CD1c-positive myeloid dendritic cell (primary cell): ENCODE measurements around the gene WNT11.

Source experiments
- DNase-seq: peaks from one replicate; pipeline ENCODE4 v3.0.0-alpha.2; 2016; ENCODE audit errors: extremely low spot score

Gene WNT11

GRCh38 chr11:76206327-76207081, at the start of gene WNT11:
TSS of gene WNT11 (minus strand) at chr11:76206502. CDS start at chr11:76206407, 95 bp downstream.
- peak; percentile 28 for DNase-seq

DNA sequence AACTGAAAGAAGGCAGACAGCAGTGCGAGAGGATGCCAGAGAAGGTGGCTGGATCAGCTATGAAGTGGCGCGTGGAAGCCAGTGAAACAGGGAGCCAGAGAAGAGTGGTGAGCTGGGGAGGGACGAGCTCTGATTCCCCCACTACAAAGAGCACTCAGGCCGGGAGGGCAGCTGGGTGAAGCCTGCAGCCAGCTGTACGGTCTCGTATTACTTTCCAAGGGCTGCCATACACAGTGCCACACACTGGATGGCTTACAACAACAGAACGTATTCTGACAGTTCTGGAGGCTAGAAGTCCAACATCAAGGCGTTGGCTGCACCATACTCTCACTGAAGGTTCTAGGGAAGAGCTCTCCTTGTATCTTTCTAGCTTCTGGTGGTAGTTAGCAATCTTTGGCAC, 47.1 kb upstream of the WNT11 start:
- DNase-seq = no peak

GRCh38 chr11:76252631-76253070, 46.3 kb upstream of the WNT11 start:
- no peak for DNase-seq

- peak; percentile 72 for DNase-seq
These were observed 45.3 kb upstream of the WNT11 start for GRCh38 chr11:76251576-76251975.

GRCh38 chr11:76251226-76251575, 44.9 kb upstream of the WNT11 start:
- DNase-seq = peak; percentile 71

GRCh38 chr11:76250520-76251225, 44.4 kb upstream of the WNT11 start:
- no peak for DNase-seq

GRCh38 chr11:76249195-76249741, 43.0 kb upstream of the WNT11 start:
- no peak for DNase-seq

GRCh38 chr11:76248210-76248609, 41.9 kb upstream of the WNT11 start:
- DNase-seq = no peak

DNA sequence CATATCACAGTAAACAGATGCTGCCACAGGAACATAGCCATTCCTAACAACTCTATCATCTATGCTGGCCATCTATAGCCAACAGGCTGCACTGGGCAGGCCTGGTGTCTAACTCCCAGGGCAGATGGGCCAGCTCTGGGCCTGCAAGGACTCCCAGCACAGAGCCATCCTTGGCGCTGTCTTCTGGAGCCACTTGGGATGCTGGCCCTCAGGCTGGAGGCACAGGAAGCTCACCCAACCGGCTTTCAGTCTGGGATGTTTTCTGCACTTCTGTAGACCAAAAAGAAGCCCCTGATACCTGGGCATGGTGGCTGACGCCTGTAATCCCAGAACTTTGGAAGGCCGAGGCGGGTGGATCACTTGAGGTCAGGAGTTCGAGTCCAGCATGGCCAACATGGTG, 40.8 kb upstream of the WNT11 start:
- no peak for DNase-seq

DNA sequence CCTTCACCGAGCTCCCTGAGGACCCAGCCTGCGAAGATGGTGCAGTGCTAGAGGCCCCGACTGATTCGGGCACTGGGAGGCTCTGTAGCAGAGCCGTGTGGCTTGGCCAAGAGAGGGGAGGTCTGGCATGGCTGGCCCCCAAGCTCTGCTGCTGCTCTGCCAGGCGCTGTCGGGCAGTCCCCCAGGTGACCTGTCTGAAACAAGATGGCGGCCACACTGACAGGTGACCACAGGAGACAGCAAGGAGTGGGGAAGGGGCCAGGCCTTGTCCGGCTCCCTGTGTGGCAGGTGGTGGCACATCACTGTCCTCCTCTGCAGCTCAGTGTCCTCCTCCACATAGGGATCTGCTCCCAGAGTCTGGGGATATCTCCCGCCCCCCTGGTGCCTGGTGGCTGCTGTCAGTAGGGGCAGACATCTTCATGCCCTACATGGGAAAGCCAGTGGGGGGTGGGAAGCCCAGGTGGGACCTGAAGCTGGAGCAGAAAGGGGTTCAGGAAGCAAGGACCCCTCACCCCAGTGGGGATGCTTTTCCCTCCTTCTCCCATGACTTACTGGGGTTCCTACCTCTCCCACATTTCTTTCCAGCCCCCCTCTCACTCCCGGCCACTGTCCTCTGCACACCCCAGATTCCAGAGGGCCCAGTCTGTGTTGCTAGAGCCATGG, 40.1 kb upstream of the WNT11 start:
- no peak for DNase-seq

- DNase-seq = no peak
These were observed 39.4 kb upstream of the WNT11 start for GRCh38 chr11:76245720-76246119.

- DNase-seq = no peak
These were observed 38.1 kb upstream of the WNT11 start for GRCh38 chr11:76244316-76244851.

DNA sequence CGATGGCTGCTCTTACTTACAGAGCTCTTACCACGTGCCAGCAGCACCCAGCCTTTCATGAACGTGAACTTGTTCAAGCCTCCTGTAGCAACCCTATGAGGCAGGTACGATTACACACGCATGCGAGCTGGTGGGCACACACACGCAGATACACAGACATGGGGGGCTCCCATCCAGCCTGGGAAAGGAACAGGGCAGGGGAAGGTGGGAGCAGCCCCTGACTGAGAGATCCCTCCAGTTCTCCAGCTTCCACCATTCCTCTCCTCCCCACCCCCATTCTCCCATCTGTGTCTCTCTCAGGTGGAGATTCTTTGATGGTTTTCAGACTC, 37.6 kb upstream of the WNT11 start:
- DNase-seq = no peak

DNA sequence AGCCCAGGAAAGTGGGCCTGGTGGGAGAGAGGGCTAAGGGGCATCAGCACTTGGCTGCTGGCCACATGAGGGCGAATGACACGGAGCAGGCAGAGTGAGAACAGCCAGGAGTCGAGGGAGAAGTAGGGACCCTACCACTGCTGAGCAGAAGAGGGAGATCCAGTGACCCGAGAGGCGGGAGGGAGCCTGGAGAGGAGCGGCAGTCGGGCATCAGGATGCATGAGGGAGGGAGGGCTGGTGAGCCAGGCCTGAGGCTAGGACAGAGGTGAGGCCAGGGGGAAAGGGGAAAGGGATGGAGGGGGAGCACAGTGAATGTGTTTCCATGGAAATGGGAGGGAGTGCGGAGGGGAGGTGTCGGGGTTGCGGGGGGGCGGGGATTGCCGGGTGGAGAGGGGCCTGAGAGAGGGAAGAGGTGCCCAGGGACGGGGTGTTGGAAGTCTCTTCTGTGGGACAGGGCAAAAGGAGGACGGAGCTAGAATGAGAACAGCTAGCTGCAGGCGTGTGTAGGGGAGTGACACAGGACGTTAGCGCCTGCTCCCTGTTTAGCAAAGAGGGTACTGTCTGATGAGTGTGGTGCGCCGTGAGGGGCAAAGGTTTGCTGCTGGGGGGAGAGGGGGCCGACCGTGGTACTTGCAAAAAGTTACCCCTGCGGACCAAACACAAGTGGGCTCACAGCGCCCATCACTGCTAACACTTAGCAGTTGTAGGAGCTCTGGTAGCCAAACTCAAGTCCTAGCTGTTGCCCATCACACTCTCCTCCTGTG, 37.1 kb upstream of the WNT11 start:
- no peak for DNase-seq

- DNase-seq = no peak
These were observed 35.9 kb upstream of the WNT11 start for GRCh38 chr11:76242004-76242779.

DNA sequence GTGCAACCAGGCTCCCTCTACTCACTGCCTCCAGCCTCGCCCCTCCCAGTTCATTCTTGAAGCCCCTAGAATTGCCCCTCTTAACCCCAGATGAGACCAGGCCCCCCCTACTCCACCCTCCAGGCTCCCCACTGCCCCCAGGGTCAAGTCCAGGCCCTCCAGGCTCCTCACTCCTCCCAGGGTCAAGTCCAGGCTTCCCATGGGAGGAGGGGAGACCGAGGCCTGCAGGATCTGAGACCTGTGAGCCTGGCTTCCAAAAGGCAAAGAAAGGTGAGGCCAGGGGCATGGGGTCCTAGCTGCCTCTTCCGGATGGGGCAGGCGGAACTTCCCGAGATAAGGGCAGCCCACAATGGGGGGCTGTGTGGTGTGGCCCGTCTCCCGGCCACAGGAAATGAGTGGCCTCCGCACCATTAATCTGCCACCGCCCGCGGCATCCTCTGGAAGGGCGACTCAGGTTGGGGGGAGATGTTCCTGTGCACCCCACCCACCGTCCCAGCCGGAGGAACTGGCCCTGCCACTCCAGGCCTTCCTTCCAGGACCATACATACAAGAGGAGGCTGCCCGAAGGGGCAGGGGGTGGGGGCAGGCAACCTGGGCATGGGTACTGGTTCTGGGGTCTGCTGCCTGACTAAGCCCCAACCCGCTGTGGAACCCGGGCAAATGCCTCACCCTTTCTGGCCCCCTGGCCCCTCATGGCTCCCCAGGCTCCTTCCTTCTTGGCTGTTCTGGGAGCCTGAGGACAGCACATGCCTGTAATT, 35.1 kb upstream of the WNT11 start:
- DNase-seq = no peak

DNA sequence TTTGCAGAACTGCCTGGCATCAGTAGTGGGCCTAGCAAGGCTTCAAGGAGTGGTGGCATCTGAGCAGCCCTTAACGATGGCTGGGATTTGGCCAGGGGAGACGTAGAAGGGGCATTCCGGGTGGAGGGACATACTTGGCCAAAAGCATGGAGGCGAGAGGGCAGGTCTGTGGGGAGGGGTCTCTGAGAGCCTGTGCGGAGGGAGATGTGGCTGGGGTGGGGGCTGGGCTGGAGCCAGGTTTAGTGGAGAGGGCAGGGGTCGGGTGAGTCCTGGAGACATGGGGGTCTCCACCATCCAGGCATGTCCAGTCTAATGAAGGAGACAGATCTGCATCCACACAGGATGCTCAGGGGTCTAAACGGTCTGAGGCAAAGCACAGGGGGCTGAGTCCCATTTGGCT, 34.4 kb upstream of the WNT11 start:
- DNase-seq = no peak

DNA sequence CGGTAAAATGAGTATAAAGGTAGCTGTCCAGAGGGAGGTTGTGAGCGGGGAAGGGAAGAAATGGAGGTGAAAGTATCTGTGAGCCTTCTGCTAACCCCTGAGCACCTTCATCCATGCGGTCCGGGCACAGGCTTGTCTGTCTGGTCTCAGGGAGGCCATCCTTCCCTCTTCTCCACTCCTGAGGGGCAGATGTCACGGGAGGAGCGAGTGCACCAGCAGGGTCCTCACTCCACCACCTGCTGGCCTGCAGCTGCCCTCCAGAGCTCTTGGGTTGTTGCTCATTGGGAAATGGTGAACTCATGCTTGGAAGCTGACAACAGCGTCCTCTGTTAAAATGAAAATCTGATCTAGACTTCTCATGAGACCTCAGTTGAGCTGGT, 33.8 kb upstream of the WNT11 start:
- DNase-seq = no peak

- DNase-seq = no peak
These were observed 33.3 kb upstream of the WNT11 start for GRCh38 chr11:76239483-76240160.

DNA sequence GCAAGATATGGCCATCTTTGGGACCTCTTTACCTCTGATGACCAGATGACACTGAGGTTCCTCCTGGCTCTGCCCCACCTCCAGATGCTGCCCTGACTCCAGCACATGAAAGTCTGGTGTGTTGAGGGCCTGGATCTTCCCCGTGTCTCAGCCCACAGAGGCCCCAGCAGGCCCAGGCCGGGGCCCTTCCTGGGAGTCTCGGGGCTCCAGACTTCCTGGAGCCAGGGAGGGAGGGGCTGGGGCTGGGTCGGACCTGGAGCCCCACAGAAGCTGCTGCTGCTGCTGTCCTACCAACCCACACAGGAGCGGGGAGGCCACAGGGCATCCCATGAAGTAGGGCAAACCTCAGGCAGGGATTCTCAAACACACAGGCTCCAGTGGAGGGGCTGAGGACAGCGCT, 32.2 kb upstream of the WNT11 start:
- no peak for DNase-seq
